LNCaP clone FGC (cell line): ENCODE measurements around the gene DOK6.

ENCODE experiments used
- DNase-seq: peaks from one replicate; pipeline ENCODE4 v3.0.0-alpha.2; 2011; ENCODE audit warnings: low read depth
- H3K4me3 ChIP-seq: 2 replicates; pipeline ENCODE4 v1.5.1; 2011; ENCODE audit warnings: mild to moderate bottlenecking, low read depth, low read length, control low read depth
- CTCF ChIP-seq: IDR thresholded peaks from 2 replicates; pipeline ENCODE4 v1.5.1; 2012; ENCODE audit warnings: mild to moderate bottlenecking; ENCODE audit not compliant: control insufficient read depth, insufficient read depth; ENCODE audit errors: extremely low read depth

Gene DOK6

GRCh38 chr18:69804776-69805501, 404.3 kb downstream of the DOK6 start:
- H3K4me3 ChIP-seq = no peak overlapping the region

GRCh38 chr18:69808399-69808798, 407.7 kb downstream of the DOK6 start:
- no peak overlapping the region for H3K4me3 ChIP-seq
- no peak for TF ChIP-seq CTCF
- DNase-seq = no peak

More at GRCh38 chr18:69804776-69805501, 404.3 kb downstream of the DOK6 start:
- TF ChIP-seq CTCF = no peak
- DNase-seq = no peak

- no peak overlapping the region for H3K4me3 ChIP-seq
- TF ChIP-seq CTCF = no peak
- DNase-seq = no peak
Observed at GRCh38 chr18:69813559-69813958, 412.9 kb downstream of the DOK6 start.

GRCh38 chr18:69814861-69815385, 414.2 kb downstream of the DOK6 start:
- TF ChIP-seq CTCF = no peak
- DNase-seq = no peak
- no peak overlapping the region for H3K4me3 ChIP-seq

GRCh38 chr18:69817335-69817940, 416.8 kb downstream of the DOK6 start:
- no peak for DNase-seq
- TF ChIP-seq CTCF = no peak
- no peak overlapping the region for H3K4me3 ChIP-seq

GRCh38 chr18:69819460-69819859, 418.8 kb downstream of the DOK6 start:
- DNase-seq = no peak
- no peak for TF ChIP-seq CTCF
- no peak overlapping the region for H3K4me3 ChIP-seq
